Transverse colon (tissue), 4 donors: ENCODE results near the gene HSPB7. TPM values are rescaled to one million over a fixed set of nuclear protein-coding genes. Genes with fewer than 3 reads are reported as not detected.
"Not testable (repeated sequence)": the region's sequence is repeated elsewhere in the genome, so short reads cannot be mapped to it uniquely, and the experiment has no call there.

ENCODE experiments used
- DNase-seq: peaks from one replicate; pipeline ENCODE4 v3.0.0-alpha.2; 2019
- H3K27ac ChIP-seq, 4 donors: fragments of 200-600 bp; sonication (generic); 2 replicates each; pipeline ENCODE4 v1.5.1; 2016 to 2018; ENCODE audit warnings: inconsistent platforms in 4 of 4
- H3K27me3 ChIP-seq: fragments of 200-600 bp; sonication (generic); 2 replicates; pipeline ENCODE4 v1.5.1; 2017; ENCODE audit warnings: inconsistent platforms
- H3K36me3 ChIP-seq, 4 donors: fragments of 200-600 bp; sonication (generic); 2 replicates each; pipeline ENCODE4 v1.5.1; 2017 to 2019; ENCODE audit warnings: inconsistent platforms in 4 of 4
- H3K4me1 ChIP-seq, 4 donors: fragments of 200-600 bp; sonication (generic); 2 replicates each; pipeline ENCODE4 v1.5.1; 2017 to 2020; ENCODE audit warnings: inconsistent platforms in 4 of 4
- H3K4me3 ChIP-seq, 4 donors: fragments of 200-600 bp; sonication (generic); 1 replicate in 1 of 4; 2 replicates in 3 of 4; pipeline versions ENCODE4 v1.5.1 to v1.6.1; 2017 to 2019; ENCODE audit warnings: inconsistent platforms in 4 of 4
- H3K9me3 ChIP-seq, 2 donors: fragments of 200-600 bp; sonication (generic); 2 replicates each; pipeline ENCODE4 v1.5.1; 2017 to 2019; ENCODE audit warnings: inconsistent platforms in 2 of 2
- CTCF ChIP-seq, 5 experiments: fragments of 200-600 bp in 3 of 5; fragments of 450-650 bp in 2 of 5; sonication (generic) in 3 of 5; IDR thresholded peaks; 1 replicate in 2 of 5; 2 replicates in 3 of 5; pipeline ENCODE4 v1.5.1; 2016 to 2017; ENCODE audit warnings: antibody characterized with exemption in 5 of 5, inconsistent platforms in 3 of 5, mild to moderate bottlenecking in 2 of 5, moderate library complexity in 1 of 5
- EP300 ChIP-seq: sonication (generic); formaldehyde crosslinking; IDR thresholded peaks from one replicate; pipeline ENCODE4 v1.6.1; 2017; ENCODE audit warnings: antibody characterized with exemption, low read depth
- POLR2A ChIP-seq: fragments of 450-650 bp; IDR thresholded peaks from one replicate; pipeline ENCODE4 v1.6.1; 2016; ENCODE audit warnings: antibody characterized with exemption, mild to moderate bottlenecking, moderate library complexity
- POLR2AphosphoS5 ChIP-seq, 3 donors: sonication (generic); formaldehyde crosslinking; IDR thresholded peaks; one replicate each; pipeline ENCODE4 v1.6.1; 2016; ENCODE audit warnings: antibody characterized with exemption in 3 of 3
- WGBS, 2 donors: methylation state at CpG; one replicate each; pipeline ENCODE4 v1.1.5; 2018; ENCODE audit warnings: low coverage in 1 of 2; 5-methylcytosine and 5-hydroxymethylcytosine counted together
- in situ Hi-C, 4 donors: fragments of 200-750 bp; cut with MboI; loops; one replicate each; pipeline versions ENCODE4 v1.15.0 to v1.15.1; 2017; ENCODE audit warnings: low sequenced_read_pairs in 3 of 4, low pct_ligation_motif_present in 1 of 4, low pct_unique_long_range_greater_than_20kb in 1 of 4
- intact Hi-C: fragments of 100-400 bp; cut with DNase I; formaldehyde crosslinking; loops from one replicate; pipeline ENCODE4 v1.15.1; 2023; ENCODE audit warnings: low total_unique reads
- total RNA-seq, 4 donors: library from RNA; depleted of rRNA; stranded (reverse); fragments of >200 nt; gene quantifications; one replicate each; pipeline ENCODE4 v1.1.0, GENCODE V29; 2016

The HSPB7 gene
- total RNA-seq, 4 donors from 2014 or later: 6.0 to 63.1 (median 9.2) TPM

- no peak overlapping the region for H3K27ac ChIP-seq
- no peaks in the 10 kb centered on the region for H3K36me3 ChIP-seq
- no peaks in the 10 kb centered on the region for H3K27me3 ChIP-seq
- 72 to 92% methylated on average over 3 of the region's 3 CpGs for WGBS, 2 donors
- TF ChIP-seq CTCF (IDR thresholded peaks at IDR 0.05) (no peak), EP300 (no peak), POLR2AphosphoS5 (IDR thresholded peaks at IDR 0.05) (no peak), POLR2A (no peak)
- intact Hi-C loops (no loop called here), in situ Hi-C loops (loop anchor here (10.0 to 25.0 kb wide), 3 partner anchors 167 to 177 kb away; partner anchors contain the start of gene UQCRHL (in 3 of the 4))
- DNase-seq: no peak
- no peak overlapping the region for H3K4me3 ChIP-seq
- no peaks in the 10 kb centered on the region for H3K9me3 ChIP-seq
- no peaks in the 10 kb centered on the region for H3K4me1 ChIP-seq
Measured at GRCh38 chr1:15981679-15982078, 36.2 kb downstream of the HSPB7 start.

- DNase-seq, H3K27me3 ChIP-seq, H3K4me3 ChIP-seq, H3K27ac ChIP-seq, H3K36me3 ChIP-seq, intact Hi-C loops, H3K9me3 ChIP-seq: not testable (repeated sequence)
- in situ Hi-C loops: loop anchor here in 3 of 4 donors (10.0 to 25.0 kb wide), 2 partner anchors 153 to 166 kb away; partner anchors contain the start of gene UQCRHL (in 2 of the 3)
- WGBS, 2 donors: 83 to 95% methylated on average over 4 of the region's 4 CpGs
- H3K4me1 ChIP-seq: peaks cover 6 to 17% (median 11%) of the 10 kb centered on the region in 4 donors
Measured at GRCh38 chr1:15977947-15978346, 39.9 kb downstream of the HSPB7 start.

GRCh38 chr1:15975805-15976680 lies 41.8 kb downstream of the HSPB7 start, which contains the start of gene ZBTB17:
TSS of gene ZBTB17 (minus strand) at chr1:15976101. CDS start at chr1:15948495, 27,606 bp downstream.
- Histone ChIP-seq H3K9me3 (no peaks in the 10 kb centered on the region), H3K4me1 (peaks cover 6 to 17% (median 11%) of the 10 kb centered on the region in 4 donors), H3K27me3 (no peaks in the 10 kb centered on the region), H3K36me3 (peaks cover 0 to 12% (median 0%) of the 10 kb centered on the region in 4 donors), H3K27ac (peak within 1 kb of the TSS; percentile 80 to 89 (median 86)), H3K4me3 (peak within 1 kb of the TSS; percentile 59 to 95 (median 80))
- DNase-seq: peak; percentile 96
- intact Hi-C loops: no loop called here
- 9 to 55% methylated on average over 5 to 37 of the region's 47 CpGs for WGBS, 2 donors
- TF ChIP-seq POLR2A: peak; percentile 81
- TF ChIP-seq POLR2AphosphoS5 (IDR thresholded peaks at IDR 0.05): peak; percentile 60 to 92 (median 84)
- peak in 1 of 5 experiments; percentile 26 for TF ChIP-seq CTCF (IDR thresholded peaks at IDR 0.05)
- TF ChIP-seq EP300: no peak
- in situ Hi-C loops: loop anchor here in 3 of 4 donors (10.0 to 25.0 kb wide), 2 partner anchors 151 to 164 kb away; partner anchors contain the start of gene UQCRHL (in 2 of the 3)

- intact Hi-C loops (no loop called here), in situ Hi-C loops (loop anchor here in 3 of 4 donors (10.0 to 25.0 kb wide), 2 partner anchors 151 to 163 kb away; partner anchors contain the start of gene UQCRHL (in 2 of the 3))
- DNase-seq: peak; percentile 62
- Histone ChIP-seq H3K27me3 (no peaks in the 10 kb centered on the region), H3K4me1 (peaks cover 6 to 17% (median 11%) of the 10 kb centered on the region in 4 donors), H3K27ac (peak overlapping the region; percentile 80 to 89 (median 86)), H3K36me3 (peaks cover 0 to 12% (median 0%) of the 10 kb centered on the region in 4 donors), H3K9me3 (no peaks in the 10 kb centered on the region), H3K4me3 (peak overlapping the region; percentile 59 to 95 (median 80))
- TF ChIP-seq POLR2AphosphoS5 (IDR thresholded peaks at IDR 0.05): no peak
- no peak for TF ChIP-seq POLR2A
- TF ChIP-seq CTCF (IDR thresholded peaks at IDR 0.05): no peak
- no peak for TF ChIP-seq EP300
- 1% methylated on average over 30 of the region's 47 CpGs; no CpG with 5 or more reads in 1 of the 2 donors for WGBS, 2 donors
Measured at GRCh38 chr1:15975358-15975804, 42.5 kb downstream of the HSPB7 start.
